KMS-11 (cell line): ENCODE measurements around the gene OGFOD3.

Experiments
- H2AFZ ChIP-seq: fragments of 200-600 bp; sonication (generic); 2 replicates; pipeline ENCODE4 v1.6.1; 2016; ENCODE audit warnings: antibody characterized with exemption, mixed run types, low read depth
- H3K27ac ChIP-seq: fragments of 200-600 bp; sonication (generic); 2 replicates; pipeline ENCODE4 v1.6.1; 2016; ENCODE audit warnings: mild to moderate bottlenecking, mixed run types
- H3K27me3 ChIP-seq: fragments of 200-600 bp; sonication (generic); 2 replicates; pipeline ENCODE4 v1.6.1; 2017; ENCODE audit warnings: mild to moderate bottlenecking, low read depth, mixed run types, moderate library complexity; ENCODE audit not compliant: insufficient read depth
- H3K36me3 ChIP-seq: fragments of 200-600 bp; sonication (generic); 2 replicates; pipeline ENCODE4 v1.6.1; 2017; ENCODE audit warnings: mild to moderate bottlenecking, mixed run types; ENCODE audit not compliant: insufficient read depth
- H3K4me1 ChIP-seq: fragments of 200-600 bp; sonication (generic); 2 replicates; pipeline ENCODE4 v1.6.1; 2016; ENCODE audit warnings: mild to moderate bottlenecking, low read depth, mixed run types; ENCODE audit not compliant: poor library complexity, severe bottlenecking
- H3K4me2 ChIP-seq: fragments of 200-600 bp; sonication (generic); 2 replicates; pipeline ENCODE4 v1.7.0; 2016; ENCODE audit warnings: mild to moderate bottlenecking, mixed run types
- H3K4me3 ChIP-seq: fragments of 200-600 bp; sonication (generic); IDR thresholded peaks from 2 replicates; pipeline ENCODE4 v1.6.1; 2017; ENCODE audit warnings: low read depth, low read length, mixed read lengths; ENCODE audit not compliant: insufficient read depth
- H3K79me2 ChIP-seq: fragments of 200-600 bp; sonication (generic); 2 replicates; pipeline ENCODE4 v1.6.1; 2016; ENCODE audit warnings: low read depth, mixed run types; ENCODE audit not compliant: insufficient read depth
- H3K9ac ChIP-seq: fragments of 200-600 bp; sonication (generic); 2 replicates; pipeline ENCODE4 v1.6.1; 2016; ENCODE audit warnings: mild to moderate bottlenecking, mixed run types
- H4K20me1 ChIP-seq: fragments of 200-600 bp; sonication (generic); 2 replicates; pipeline ENCODE4 v1.6.1; 2016; ENCODE audit warnings: mild to moderate bottlenecking, mixed run types; ENCODE audit not compliant: insufficient read depth
- TF ChIP-seq, protein P1 (sequence below): fragments of 200-600 bp; sonication (generic); conservative IDR thresholded peaks from 2 replicates; pipeline ENCODE4 v1.6.1; 2017; ENCODE audit warnings: low read depth, mild to moderate bottlenecking, antibody characterized with exemption, low read length, moderate library complexity, mixed read lengths

Gene OGFOD3

DNA sequence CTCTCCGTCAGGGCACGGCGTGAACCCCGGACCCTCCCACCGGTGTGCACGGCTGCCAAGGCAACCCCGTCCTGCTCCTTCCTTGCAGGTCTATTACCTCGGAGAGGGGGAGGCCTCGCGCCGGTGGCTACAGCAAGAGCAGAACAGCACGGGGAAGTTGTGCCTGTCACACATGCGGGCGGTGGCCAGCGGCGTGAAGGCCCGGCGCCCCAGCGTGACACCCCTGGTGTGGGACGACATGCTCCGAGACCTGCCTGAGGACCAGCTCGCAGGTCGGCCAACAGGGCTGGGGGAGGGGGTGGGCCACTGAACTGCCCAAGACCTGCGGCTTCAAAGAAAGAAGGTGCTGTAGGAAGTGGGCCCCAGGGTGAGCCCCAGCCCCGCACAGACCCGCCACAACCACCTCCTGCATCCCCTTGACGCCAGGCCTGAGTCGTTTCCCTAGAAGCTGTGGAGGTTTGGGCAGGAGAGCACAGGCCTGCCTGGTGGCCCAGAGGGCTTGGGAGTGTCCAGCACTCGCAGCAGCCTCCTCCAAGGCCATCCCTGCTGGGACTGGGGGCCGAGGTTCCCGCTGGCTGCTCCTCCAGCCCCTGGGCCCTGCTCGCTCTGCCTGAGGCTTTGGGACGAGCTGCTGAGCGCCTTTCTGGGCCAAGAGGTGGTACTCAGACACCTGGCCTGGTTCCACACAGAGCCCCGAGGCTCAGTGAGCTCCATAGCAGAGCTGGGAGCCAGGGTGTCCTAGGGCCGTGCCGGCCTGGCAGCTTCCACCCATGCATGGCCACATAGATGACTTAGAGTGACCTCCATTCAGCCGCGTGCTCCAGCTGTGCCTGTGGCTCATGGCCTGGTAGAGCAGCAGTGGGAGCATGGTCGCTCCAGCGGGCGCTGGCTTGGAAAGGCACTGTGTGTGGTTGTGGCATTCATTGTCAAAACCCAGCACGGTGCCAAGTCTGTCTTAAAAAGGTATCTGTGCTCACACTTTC, 17.5 kb upstream of the OGFOD3 start:
- no peaks in the 10 kb centered on the region for H3K36me3 ChIP-seq
- H3K4me3 ChIP-seq: no peak overlapping the region
- no peaks in the 10 kb centered on the region for H3K79me2 ChIP-seq
- no peak overlapping the region for H3K27ac ChIP-seq
- TF ChIP-seq, protein P1, sequence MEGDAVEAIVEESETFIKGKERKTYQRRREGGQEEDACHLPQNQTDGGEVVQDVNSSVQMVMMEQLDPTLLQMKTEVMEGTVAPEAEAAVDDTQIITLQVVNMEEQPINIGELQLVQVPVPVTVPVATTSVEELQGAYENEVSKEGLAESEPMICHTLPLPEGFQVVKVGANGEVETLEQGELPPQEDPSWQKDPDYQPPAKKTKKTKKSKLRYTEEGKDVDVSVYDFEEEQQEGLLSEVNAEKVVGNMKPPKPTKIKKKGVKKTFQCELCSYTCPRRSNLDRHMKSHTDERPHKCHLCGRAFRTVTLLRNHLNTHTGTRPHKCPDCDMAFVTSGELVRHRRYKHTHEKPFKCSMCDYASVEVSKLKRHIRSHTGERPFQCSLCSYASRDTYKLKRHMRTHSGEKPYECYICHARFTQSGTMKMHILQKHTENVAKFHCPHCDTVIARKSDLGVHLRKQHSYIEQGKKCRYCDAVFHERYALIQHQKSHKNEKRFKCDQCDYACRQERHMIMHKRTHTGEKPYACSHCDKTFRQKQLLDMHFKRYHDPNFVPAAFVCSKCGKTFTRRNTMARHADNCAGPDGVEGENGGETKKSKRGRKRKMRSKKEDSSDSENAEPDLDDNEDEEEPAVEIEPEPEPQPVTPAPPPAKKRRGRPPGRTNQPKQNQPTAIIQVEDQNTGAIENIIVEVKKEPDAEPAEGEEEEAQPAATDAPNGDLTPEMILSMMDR: no peak
- H3K27me3 ChIP-seq: no peaks in the 10 kb centered on the region
- no peak overlapping the region for H2AFZ ChIP-seq
- H3K4me2 ChIP-seq: no peak overlapping the region
- no peaks in the 10 kb centered on the region for H4K20me1 ChIP-seq
- H3K9ac ChIP-seq: no peak overlapping the region
- H3K4me1 ChIP-seq: peaks cover 10% of the 10 kb centered on the region

GRCh38 chr17:82435103-82435502, 16.7 kb upstream of the OGFOD3 start:
- H3K27ac ChIP-seq: no peak overlapping the region
- no peaks in the 10 kb centered on the region for H4K20me1 ChIP-seq
- no peak overlapping the region for H3K4me2 ChIP-seq
- no peak overlapping the region for H2AFZ ChIP-seq
- TF ChIP-seq, protein P1: no peak
- no peaks in the 10 kb centered on the region for H3K79me2 ChIP-seq
- H3K27me3 ChIP-seq: no peaks in the 10 kb centered on the region
- no peak overlapping the region for H3K9ac ChIP-seq
- peaks cover 10% of the 10 kb centered on the region for H3K4me1 ChIP-seq
- H3K36me3 ChIP-seq: no peaks in the 10 kb centered on the region
- H3K4me3 ChIP-seq: no peak overlapping the region

DNA sequence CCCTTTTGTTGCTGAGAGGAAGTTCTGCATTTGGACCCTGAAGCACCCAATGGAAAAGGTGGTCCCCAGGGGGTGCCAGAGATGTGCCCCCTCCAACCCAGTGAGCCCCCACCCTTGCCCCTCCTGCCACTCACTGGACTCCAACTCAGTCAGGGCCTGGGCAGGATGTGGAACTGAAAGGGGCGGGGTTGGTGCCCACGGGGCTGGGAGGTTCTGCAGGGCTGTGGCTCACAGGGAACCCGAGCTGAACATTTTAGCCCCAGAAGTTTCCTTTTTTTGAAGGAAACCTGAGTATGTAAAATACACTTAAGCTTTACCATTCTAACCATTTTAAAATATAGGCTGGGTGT, 15.8 kb upstream of the OGFOD3 start:
- Histone ChIP-seq H3K27me3 (no peaks in the 10 kb centered on the region), H3K27ac (no peak overlapping the region; the same call in 1 of the 2 replicates), H3K4me3 (no peak overlapping the region), H3K4me1 (peaks cover 10% of the 10 kb centered on the region), H3K79me2 (no peaks in the 10 kb centered on the region), H4K20me1 (no peaks in the 10 kb centered on the region), H3K9ac (no peak overlapping the region), H3K36me3 (no peaks in the 10 kb centered on the region), H3K4me2 (peak overlapping the region; percentile 35; the same call in 1 of the 2 replicates), H2AFZ (no peak overlapping the region)
- TF ChIP-seq, protein P1: no peak

- Histone ChIP-seq H3K4me2 (peak overlapping the region; percentile 35; the same call in 1 of the 2 replicates), H4K20me1 (no peaks in the 10 kb centered on the region), H3K36me3 (no peaks in the 10 kb centered on the region), H3K27me3 (no peaks in the 10 kb centered on the region), H3K4me3 (no peak overlapping the region), H3K27ac (no peak overlapping the region), H3K4me1 (peaks cover 10% of the 10 kb centered on the region), H2AFZ (no peak overlapping the region), H3K9ac (no peak overlapping the region), H3K79me2 (no peaks in the 10 kb centered on the region)
- TF ChIP-seq, protein P1: no peak
Measured at GRCh38 chr17:82433560-82434215, 15.3 kb upstream of the OGFOD3 start.
